Left cardiac atrium (tissue), 4 donors: ENCODE data around the gene C11orf65. TPM values are rescaled to one million over a fixed set of nuclear protein-coding genes. Genes with fewer than 3 reads are reported as not detected.
A peak's percentile ranks its signal among the peaks of the same experiment; 100 is the strongest.
"Not testable (repeated sequence)": the region's sequence is repeated elsewhere in the genome, so short reads cannot be mapped to it uniquely, and the experiment has no call there.

ENCODE experiments used
- ATAC-seq, 2 donors: fragments of 200-7000 bp; cut with Tn5 transposase; one replicate each; pipeline ENCODE4 v1.9.1; 2020; ENCODE audit warnings: mild to moderate bottlenecking in 2 of 2, moderate library complexity in 2 of 2
- DNase-seq: peaks from one replicate; pipeline ENCODE4 v3.0.0-alpha.2; 2020
- intact Hi-C, 2 donors: fragments of 100-400 bp; cut with DNase I; formaldehyde crosslinking; loops; one replicate each; pipeline versions ENCODE4 v1.14.1 to v1.15.1; 2022 to 2023
- total RNA-seq, 2 donors: library from RNA; stranded (reverse); fragmentation: NEBNext Ultra II Directional; extraction: Animal tissue kit (Norgen Biotek cat#: 25700); gene quantifications; one replicate each; pipeline ENCODE4 v1.2.1, GENCODE V29; 2021
- donor health status: DM: no; HTN: yes; CAD: no.
- donor health status: DM: no; HTN: yes; CAD: no; lungs with severe emphysema.
- donor health status: DM: yes; HTN: yes; CAD: no.
- donor health status: Dilated cardiomyopathy.

Gene C11orf65
- total RNA-seq, 2 donors from 2014 or later, result 0.18 to 0.94 TPM

- intact Hi-C loops, result no loop called here
- no peak for DNase-seq
- ATAC-seq, result no peak
Measured at GRCh38 chr11:108394744-108395284, 72.5 kb downstream of the C11orf65 start.

DNA sequence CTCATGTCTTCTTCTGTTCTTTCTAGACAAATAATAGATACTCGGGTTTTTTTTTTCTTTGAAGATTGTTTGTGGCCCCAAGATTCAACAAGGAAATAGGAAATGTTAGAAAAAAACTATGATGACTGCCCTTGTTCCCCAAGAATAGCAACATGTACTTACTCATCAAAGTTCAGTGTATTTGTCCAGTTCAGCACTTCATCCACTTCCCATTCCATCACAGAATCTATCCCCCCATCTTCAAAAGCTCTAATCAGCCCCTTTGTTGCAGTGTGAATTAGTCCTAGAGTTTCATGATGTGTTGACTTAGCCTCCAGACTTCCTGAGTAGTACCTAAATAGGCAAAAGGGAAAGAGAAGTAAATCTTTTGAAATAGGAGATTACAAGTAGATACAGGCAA is 74.3 kb downstream of the C11orf65 start:
- DNase-seq, result no peak
- ATAC-seq, result peak in 1 of 2 donors; percentile 19
- intact Hi-C loops, result no loop called here

DNA sequence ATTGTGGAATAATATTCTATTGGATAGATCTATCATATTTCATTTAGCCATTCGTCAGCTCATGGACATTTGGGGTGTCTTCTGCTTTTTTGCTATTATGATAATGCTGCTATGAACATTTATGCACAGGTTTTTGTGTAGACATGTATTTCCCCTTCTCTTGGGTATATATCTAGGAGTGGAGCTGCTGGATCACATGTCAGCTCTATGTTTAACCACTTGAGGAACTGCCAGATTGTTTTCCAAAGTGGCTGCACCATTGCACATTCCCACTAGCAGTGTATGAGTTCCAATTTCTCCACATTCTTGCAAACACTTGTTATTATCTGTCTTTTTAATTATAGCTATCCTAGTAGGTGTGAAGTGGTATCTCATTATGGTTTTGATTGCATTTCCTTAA is 75.0 kb downstream of the C11orf65 start:
- no peak for DNase-seq
- peak in 1 of 2 donors; percentile 32 for ATAC-seq
- intact Hi-C loops, result no loop called here

DNA sequence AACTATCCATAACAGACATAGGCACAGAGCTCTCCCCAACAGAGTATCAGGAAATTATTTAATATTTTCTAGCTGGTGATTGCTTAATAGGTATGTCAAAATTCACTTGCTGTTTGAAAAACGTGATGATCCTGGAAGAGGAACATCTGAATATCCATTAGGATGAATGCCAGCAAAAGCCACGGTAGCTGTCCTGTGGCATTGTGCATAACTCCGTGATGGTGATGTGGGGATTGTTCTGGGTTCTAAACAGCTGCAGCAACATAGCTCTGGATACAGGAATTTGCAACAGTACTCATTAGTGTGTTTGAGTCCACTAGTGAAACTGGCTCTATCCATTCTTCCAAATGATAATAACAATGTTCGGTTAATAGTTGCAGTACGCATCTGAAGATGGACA is 78.8 kb downstream of the C11orf65 start:
- ATAC-seq, result no peak
- DNase-seq, result no peak
- intact Hi-C loops, result no loop called here

DNA sequence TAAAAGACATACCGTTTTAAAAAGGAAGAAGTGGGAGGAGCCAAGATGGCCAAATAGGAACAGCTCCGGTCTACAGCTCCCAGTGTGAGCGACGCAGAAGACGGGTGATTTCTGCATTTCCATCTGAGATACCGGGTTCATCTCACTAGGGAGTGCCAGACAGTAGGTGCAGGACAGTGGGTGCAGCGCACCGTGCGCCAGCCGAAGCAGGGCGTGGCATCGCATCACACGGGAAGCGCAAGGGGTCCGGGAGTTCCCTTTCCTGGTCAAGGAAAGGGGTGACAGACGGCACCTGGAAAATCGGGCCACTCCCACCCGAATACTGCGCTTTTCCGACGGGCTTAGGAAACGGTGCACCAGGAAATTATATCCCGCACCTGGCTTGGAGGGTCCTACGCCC is 93.8 kb downstream of the C11orf65 start:
- intact Hi-C loops, ATAC-seq, DNase-seq: not testable (repeated sequence)

GRCh38 chr11:108370990-108371389 is 96.3 kb downstream of the C11orf65 start:
- ATAC-seq (no peak), DNase-seq (no peak)
- intact Hi-C loops, result no loop called here

- no peak for DNase-seq
- no peak for ATAC-seq
- intact Hi-C loops, result no loop called here
Measured at GRCh38 chr11:108370315-108370714, 97.0 kb downstream of the C11orf65 start.

DNA sequence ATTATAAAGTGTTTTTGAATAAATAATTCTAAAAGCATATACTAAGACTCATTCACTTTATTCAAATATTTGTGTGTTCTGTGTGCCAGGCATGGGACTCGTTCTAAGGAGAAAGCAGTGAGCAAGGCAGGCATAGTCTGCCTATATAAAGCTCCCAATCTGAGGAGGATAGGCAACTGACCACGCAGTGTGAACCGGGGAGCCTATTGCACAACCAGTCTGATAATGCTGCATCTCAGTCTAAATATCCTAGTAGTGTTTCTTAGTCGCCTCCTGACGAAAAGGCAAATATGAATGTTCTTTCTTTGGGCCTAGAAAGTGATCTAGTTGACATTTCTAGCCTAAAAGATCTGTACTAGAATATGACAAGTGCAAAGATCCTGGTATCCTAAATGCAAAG is 98.3 kb downstream of the C11orf65 start:
- DNase-seq, result no peak
- intact Hi-C loops, result no loop called here
- peak in 1 of 2 donors; percentile 32 for ATAC-seq

- peak in 1 of 2 donors; percentile 40 for ATAC-seq
- intact Hi-C loops, result no loop called here
- no peak for DNase-seq
Measured at GRCh38 chr11:108368134-108368533, 99.2 kb downstream of the C11orf65 start.

- no peak for ATAC-seq
- DNase-seq, result no peak
- intact Hi-C loops, result no loop called here
Measured at GRCh38 chr11:108364159-108364558, 103.2 kb downstream of the C11orf65 start.

- intact Hi-C loops, result no loop called here
- DNase-seq (no peak), ATAC-seq (peak in 1 of 2 donors; percentile 39)
Measured at GRCh38 chr11:108351468-108351867, 115.9 kb downstream of the C11orf65 start.

DNA sequence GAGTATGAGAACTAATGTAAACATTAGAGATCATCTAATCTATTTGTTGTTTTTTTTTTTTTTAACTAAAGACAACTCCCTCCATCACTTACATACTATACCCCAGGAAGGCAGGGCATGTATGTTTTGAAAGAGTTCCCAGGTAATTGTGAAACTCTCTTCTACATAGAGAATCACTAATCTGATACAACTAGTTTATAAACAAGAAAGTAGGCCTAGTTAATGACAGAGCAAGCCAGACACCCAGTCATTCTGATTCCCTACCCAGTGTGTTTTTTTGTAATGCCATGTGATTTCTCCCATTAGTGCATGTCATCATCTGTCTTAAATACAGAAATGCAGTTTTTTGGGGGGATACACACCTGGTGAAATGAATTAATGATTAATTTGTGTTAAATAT is 120.9 kb downstream of the C11orf65 start:
- DNase-seq (no peak), ATAC-seq (no peak)
- intact Hi-C loops, result loop anchor here in 1 of 2 donors (10.0 kb wide), 1 partner anchor 308 kb away; no protein-coding TSS in a partner anchor

DNA sequence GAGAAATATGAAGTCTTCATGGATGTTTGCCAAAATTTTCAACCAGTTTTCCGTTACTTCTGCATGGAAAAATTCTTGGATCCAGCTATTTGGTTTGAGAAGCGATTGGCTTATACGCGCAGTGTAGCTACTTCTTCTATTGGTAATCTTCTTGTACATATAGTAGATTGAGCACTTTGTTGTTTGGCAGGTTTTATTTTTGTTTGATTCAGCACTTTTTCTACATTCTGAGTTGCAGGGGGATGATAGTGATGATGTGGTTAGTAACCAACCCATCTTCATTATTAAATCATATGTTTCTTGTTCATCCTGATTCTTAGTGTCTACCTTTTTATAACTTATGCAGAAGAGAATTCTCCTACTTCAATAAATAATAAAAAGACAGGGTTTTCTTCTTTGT is 121.6 kb downstream of the C11orf65 start:
- no peak for ATAC-seq
- intact Hi-C loops, result loop anchor here in 1 of 2 donors (10.0 kb wide), 1 partner anchor 309 kb away; no protein-coding TSS in a partner anchor
- no peak for DNase-seq

DNA sequence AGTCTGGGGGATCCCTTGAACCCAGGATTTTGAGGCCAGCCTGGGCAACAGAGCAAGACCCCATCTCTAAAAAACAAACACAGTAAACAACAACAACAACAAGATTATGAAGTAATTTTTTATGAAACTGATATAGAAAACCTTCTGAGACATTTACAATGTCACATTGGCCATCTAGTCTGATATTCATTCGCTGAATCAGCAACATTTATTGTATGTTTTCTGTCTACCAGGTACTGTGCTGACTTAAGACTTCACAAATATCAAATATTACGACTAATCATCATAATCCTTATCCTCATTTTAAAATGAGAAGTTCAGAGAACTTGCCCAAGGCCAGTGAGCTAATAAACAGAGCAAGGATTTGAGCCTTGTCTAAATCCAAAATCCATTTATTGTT is 123.6 kb downstream of the C11orf65 start:
- intact Hi-C loops, result loop anchor here in 1 of 2 donors (10.0 kb wide), 1 partner anchor 311 kb away; no protein-coding TSS in a partner anchor

DNA sequence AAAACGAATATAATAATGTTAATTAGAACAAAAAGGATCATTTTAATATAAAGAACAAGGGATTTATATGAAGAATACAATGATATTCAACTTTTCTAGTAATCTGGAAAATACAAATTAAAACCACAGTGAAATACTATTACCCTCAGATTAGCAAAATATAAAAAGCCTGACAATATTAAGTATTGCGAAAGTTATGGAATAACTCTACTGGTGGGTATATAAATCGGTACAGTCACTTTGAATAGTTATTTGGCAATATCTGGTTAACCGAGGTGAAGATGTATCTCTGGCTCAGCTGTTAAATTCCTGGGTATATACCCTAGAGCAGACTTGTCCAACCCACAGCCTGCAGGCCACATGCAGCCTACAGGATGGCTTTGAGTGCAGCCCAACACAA is 125.7 kb downstream of the C11orf65 start:
- intact Hi-C loops, result loop anchor here in 1 of 2 donors (10.0 kb wide), 1 partner anchor 313 kb away; no protein-coding TSS in a partner anchor
- no peak for DNase-seq
- ATAC-seq, result no peak

More for the DNA sequence above, 123.6 kb downstream of the C11orf65 start:
- ATAC-seq (no peak), DNase-seq (no peak)

DNA sequence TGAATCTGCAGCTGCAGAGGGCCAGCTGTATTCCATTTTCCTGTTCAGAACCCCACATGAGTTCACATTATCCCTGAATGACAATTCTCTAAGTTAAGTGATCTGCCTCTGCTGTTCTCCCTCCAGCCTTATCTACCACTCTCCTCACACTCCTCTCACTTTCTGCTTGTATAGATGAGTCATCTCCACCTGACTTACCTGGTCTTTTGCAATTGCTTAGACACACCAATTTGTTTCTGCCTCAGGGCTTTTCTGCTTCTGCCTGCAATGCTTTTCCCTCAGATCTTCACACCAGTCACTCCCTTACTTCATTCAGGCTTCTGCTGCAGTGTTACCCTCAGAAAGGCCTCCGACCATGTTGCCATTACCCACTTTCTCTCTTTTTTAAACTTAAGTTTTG is 126.4 kb downstream of the C11orf65 start:
- intact Hi-C loops, result loop anchor here in 1 of 2 donors (10.0 kb wide), 1 partner anchor 314 kb away; no protein-coding TSS in a partner anchor
- peak in 1 of 2 donors; percentile 84 for ATAC-seq
- no peak for DNase-seq

- ATAC-seq, result no peak
- intact Hi-C loops, result no loop called here
- no peak for DNase-seq
Measured at GRCh38 chr11:108338750-108339149, 128.6 kb downstream of the C11orf65 start.

- ATAC-seq, result no peak
- DNase-seq, result no peak
- intact Hi-C loops, result no loop called here
Measured at GRCh38 chr11:108333403-108333899, 133.9 kb downstream of the C11orf65 start.
